Activated naive CD8-positive, alpha-beta T cell (primary cell): ENCODE results near the gene GRIK4.

Source experiments
- H3K27ac Mint-ChIP-seq: one replicate; pipeline ENCODE4 v1.8.0; 2021; ENCODE audit warnings: mixed read lengths
- H3K27me3 Mint-ChIP-seq: one replicate; pipeline ENCODE4 v1.8.0; 2021; ENCODE audit warnings: mixed read lengths
- H3K36me3 Mint-ChIP-seq: one replicate; pipeline ENCODE4 v1.8.0; 2021; ENCODE audit warnings: mixed read lengths
- H3K4me1 Mint-ChIP-seq: one replicate; pipeline ENCODE4 v1.8.0; 2021; ENCODE audit warnings: low read depth, mixed read lengths
- H3K4me3 Mint-ChIP-seq: one replicate; pipeline ENCODE4 v1.8.0; 2021; ENCODE audit warnings: mild to moderate bottlenecking, mixed read lengths
- H3K9me3 Mint-ChIP-seq: one replicate; pipeline ENCODE4 v1.8.0; 2021; ENCODE audit warnings: low read depth, mixed read lengths

GRIK4 gene

DNA sequence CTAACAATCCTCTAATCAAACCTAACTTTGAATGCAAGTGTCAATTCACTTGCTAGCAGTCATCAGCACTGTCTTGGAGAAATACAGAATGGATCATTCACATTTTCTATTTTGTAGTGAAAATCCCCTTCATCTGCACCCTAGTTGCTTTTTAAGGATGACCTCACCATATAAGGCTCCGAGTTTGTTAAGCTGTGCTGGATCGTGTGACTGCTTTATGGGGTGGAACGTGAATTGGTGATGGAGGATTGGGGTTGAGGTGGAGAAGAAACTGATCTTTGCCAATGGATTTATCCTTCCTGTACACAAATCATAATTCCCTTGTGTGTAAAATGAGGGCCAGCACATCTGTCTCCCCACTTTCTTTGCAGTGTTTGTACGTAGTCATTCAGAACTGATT, 426.7 kb downstream of the GRIK4 start:
- H3K36me3 Mint-ChIP-seq, result no peaks in the 10 kb centered on the region
- no peak overlapping the region for H3K4me3 Mint-ChIP-seq
- H3K27me3 Mint-ChIP-seq, result peaks cover 15% of the 10 kb centered on the region
- no peak overlapping the region for H3K27ac Mint-ChIP-seq
- no peaks in the 10 kb centered on the region for H3K9me3 Mint-ChIP-seq
- no peaks in the 10 kb centered on the region for H3K4me1 Mint-ChIP-seq

DNA sequence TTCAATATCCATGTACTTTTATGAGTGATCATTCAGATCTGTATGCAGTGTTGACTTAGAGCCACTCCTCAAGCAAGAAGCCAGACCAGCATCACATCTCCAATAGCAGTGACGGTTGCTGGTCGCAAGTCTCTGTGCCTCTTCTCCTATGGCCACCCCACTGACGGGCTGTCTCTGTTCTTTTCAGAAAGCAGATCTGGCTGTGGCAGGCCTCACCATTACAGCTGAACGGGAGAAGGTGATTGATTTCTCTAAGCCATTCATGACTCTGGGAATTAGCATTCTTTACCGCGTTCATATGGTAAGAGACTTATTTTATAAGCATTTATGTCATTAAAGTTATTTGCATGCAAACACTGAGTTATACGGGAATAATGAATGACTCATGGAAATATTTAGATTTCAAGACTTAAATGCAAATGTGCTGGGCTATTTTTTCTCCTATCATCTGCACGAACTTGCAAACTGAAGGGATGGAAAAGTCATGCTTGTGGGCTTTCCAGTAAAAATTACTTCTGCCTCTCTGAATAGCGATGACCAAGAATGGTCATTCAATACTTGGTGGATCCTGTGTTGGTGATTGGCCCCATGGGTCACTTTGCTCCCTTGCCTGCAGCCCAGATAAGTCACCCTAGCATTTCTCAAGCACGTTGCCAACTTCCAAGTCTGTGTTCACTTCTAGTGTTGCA, 428.8 kb downstream of the GRIK4 start:
- Mint-ChIP-seq H3K4me1 (no peaks in the 10 kb centered on the region), H3K4me3 (no peak overlapping the region), H3K36me3 (peaks cover 3% of the 10 kb centered on the region), H3K27me3 (peaks cover 12% of the 10 kb centered on the region), H3K9me3 (peaks cover 10% of the 10 kb centered on the region), H3K27ac (no peak overlapping the region)

DNA sequence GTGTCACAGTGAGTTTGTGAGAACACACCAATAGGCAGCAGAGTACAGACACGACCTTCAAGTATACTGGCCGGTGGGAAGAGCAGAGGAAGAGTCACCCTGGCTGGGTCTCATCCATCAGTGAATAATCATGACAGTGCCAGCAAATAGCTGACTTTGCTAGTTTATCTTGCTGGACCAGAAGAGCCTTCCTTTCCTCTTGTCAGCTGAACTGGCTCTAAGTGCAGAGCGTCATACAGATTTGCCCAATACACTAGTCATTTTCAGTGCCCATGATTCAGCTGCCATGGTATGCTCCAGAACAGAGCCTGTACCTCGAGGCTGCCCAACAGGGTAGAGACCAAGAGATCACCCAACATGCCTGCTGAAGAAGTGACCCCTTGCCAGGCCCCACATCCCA, 429.5 kb downstream of the GRIK4 start:
- no peaks in the 10 kb centered on the region for H3K4me1 Mint-ChIP-seq
- H3K27me3 Mint-ChIP-seq, result peaks cover 12% of the 10 kb centered on the region
- peaks cover 3% of the 10 kb centered on the region for H3K36me3 Mint-ChIP-seq
- peaks cover 11% of the 10 kb centered on the region for H3K9me3 Mint-ChIP-seq
- no peak overlapping the region for H3K4me3 Mint-ChIP-seq
- no peak overlapping the region for H3K27ac Mint-ChIP-seq

DNA sequence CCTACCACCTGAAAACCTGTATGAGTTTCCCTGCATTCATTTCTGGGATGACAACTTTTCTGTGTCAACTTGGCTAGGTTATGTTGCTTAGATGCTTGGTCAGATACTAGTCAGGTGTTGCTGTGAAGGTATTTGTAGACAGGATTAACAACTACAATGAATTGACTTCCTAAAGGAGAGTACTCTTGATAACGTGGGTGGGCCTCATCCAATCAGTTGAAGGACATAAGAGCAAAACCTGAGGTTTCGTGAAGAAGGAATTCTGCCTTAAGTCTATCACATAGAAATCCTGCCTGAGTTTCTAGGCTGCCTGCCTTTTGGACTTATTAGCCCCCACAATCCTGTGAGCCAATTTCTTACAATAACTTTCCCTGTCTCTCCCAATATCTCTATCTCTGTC, 431.2 kb downstream of the GRIK4 start:
- Mint-ChIP-seq H3K9me3 (peaks cover 11% of the 10 kb centered on the region), H3K4me3 (no peak overlapping the region), H3K27me3 (peaks cover 13% of the 10 kb centered on the region), H3K4me1 (no peaks in the 10 kb centered on the region), H3K27ac (no peak overlapping the region), H3K36me3 (peaks cover 3% of the 10 kb centered on the region)

DNA sequence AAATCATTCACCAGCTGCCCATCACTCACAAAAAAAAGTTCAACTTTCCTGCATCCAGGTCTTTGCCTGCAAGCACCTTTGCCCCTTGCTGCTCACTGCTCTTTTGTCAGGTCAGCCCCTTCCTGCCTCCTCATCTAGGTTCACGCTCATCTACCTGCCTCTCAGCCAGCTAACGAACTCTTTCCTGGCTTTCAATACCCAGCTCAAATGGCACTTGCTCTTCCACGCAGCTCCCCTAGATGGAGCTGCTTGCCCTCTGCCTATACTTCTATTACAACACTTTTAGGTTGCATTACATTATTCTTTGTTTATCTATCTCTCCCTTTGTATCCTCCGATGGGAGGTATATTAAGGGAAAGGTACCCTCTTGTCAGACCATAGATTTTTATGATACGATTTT, 433.5 kb downstream of the GRIK4 start:
- no peaks in the 10 kb centered on the region for H3K4me1 Mint-ChIP-seq
- H3K27ac Mint-ChIP-seq, result no peak overlapping the region
- H3K36me3 Mint-ChIP-seq, result peaks cover 3% of the 10 kb centered on the region
- no peak overlapping the region for H3K4me3 Mint-ChIP-seq
- H3K27me3 Mint-ChIP-seq, result peaks cover 17% of the 10 kb centered on the region
- H3K9me3 Mint-ChIP-seq, result peaks cover 11% of the 10 kb centered on the region

DNA sequence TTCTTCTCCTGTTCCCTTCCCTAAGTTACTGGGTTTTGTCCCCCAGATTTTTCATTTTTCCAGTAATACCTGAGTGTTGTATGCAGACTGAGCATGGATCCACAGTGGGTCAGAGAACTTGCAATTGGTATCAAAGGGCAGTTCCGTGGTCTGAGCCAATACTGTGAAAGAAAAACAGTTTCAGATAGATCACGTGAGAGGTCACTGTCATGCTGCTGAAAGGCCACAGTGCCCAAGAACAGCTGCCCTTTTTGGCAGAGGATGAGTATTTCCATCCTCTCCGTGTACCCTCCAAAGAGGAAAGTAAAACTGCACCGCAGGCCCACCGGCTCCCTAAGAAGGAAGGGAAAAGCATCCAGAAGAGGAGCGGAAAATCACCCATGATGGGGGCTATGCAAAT, 439.3 kb downstream of the GRIK4 start:
- Mint-ChIP-seq H3K27me3 (peaks cover 15% of the 10 kb centered on the region), H3K36me3 (no peaks in the 10 kb centered on the region), H3K4me3 (no peak overlapping the region), H3K27ac (no peak overlapping the region), H3K4me1 (peaks cover 6% of the 10 kb centered on the region), H3K9me3 (no peaks in the 10 kb centered on the region)

DNA sequence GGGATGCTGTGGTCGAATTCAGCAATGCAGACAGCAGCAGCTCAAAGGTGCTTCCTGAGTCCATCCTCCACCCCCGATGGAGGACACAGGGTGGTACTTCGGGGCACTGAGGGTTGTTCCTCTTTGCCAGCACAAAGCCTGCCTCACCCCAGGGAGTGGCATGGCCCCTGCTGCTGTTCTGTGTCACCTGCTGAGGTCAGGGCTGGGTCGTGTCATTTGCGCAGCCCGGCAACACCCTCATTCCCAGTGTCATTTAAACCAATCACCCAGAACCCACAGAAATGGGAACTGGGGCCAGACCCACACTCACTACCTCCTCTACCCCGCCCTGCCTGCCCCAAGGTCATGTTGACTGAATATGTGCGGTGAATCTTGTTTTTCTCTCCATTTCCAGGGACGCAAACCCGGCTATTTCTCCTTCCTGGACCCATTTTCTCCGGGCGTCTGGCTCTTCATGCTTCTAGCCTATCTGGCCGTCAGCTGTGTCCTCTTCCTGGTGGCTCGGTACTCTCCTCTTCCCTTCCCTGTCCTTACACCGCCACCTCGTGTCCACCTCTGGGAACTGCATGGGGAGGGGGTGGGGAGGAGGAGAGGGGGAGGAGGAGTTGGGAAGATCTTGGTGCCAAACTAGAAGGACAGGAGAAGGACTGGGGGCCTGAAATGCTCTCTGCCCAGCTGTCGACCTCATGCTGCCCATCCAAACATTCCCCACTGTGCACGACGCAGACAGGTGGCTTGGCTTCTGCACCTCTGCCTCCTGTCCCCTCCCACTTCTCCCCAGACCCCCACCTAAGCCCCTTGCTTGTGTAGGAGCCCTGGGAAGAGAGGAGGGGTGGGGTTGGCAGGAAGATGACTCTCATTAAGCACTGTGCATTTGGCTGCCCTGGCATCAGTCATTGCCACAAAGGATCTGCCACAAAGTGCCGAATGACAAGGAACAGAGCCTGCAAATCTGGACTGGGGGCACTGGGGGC, 441.2 kb downstream of the GRIK4 start:
- Mint-ChIP-seq H3K4me1 (peaks cover 18% of the 10 kb centered on the region), H3K36me3 (peaks cover 2% of the 10 kb centered on the region), H3K4me3 (peak overlapping the region; percentile 77), H3K27ac (peak overlapping the region; percentile 68), H3K9me3 (no peaks in the 10 kb centered on the region), H3K27me3 (peaks cover 13% of the 10 kb centered on the region)

DNA sequence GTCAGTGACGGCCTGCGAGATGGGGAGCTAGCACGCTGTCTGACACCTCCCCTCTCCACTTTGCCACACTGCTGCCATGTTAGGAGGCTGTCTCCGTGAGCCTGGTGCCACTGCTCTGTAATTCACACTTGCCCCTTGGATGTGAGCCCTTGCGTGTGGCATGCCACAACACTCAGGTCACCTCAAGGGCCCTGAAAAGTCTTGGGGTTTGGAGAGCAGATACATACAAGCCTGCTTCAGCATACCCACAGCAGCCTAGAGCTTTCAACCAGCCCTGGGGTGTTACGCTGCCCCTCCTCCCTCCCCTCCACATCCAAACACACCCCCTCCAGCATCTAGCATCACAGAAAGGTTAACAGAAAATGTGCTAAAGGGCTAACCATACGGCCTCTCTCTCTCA, 442.8 kb downstream of the GRIK4 start:
- H3K27me3 Mint-ChIP-seq, result peaks cover 5% of the 10 kb centered on the region
- no peaks in the 10 kb centered on the region for H3K9me3 Mint-ChIP-seq
- peaks cover 2% of the 10 kb centered on the region for H3K36me3 Mint-ChIP-seq
- peaks cover 19% of the 10 kb centered on the region for H3K4me1 Mint-ChIP-seq
- no peak overlapping the region for H3K4me3 Mint-ChIP-seq
- no peak overlapping the region for H3K27ac Mint-ChIP-seq

DNA sequence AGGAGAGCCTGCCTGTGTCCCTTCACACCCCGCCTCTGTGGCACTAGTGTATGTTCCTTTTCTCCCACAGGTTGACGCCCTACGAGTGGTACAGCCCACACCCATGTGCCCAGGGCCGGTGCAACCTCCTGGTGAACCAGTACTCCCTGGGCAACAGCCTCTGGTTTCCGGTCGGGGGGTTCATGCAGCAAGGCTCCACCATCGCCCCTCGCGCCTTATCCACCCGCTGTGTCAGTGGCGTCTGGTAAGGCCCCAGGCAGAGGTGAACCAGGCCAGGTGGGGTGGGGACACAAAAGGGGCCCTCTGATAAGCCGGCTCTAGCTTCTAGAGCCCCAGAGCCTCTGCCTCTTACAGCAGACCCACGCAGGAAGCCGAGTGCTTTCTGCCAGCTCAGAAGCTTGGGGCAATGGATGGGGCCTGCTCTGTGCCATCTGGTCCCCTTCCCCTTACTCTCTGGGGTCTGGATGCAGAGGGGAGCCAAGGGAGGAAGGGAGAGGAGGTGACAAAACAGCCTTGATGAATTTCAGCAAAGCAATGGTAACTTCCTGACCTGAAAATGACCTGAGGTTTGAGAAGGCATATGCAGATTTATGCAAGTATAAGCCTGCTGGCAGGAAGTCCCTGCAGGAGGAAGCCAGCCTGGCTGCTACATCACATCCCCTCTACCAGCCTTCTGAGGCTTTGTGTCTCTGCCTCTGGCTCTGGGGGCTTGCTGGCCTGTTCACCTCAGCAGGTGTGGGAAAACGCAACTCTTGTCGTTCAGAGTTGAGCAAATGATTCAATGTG, 445.4 kb downstream of the GRIK4 start:
- peaks cover 2% of the 10 kb centered on the region for H3K36me3 Mint-ChIP-seq
- no peaks in the 10 kb centered on the region for H3K9me3 Mint-ChIP-seq
- peak overlapping the region; percentile 96 for H3K27ac Mint-ChIP-seq
- H3K4me3 Mint-ChIP-seq, result peak overlapping the region; percentile 69
- H3K27me3 Mint-ChIP-seq, result no peaks in the 10 kb centered on the region
- peaks cover 19% of the 10 kb centered on the region for H3K4me1 Mint-ChIP-seq

DNA sequence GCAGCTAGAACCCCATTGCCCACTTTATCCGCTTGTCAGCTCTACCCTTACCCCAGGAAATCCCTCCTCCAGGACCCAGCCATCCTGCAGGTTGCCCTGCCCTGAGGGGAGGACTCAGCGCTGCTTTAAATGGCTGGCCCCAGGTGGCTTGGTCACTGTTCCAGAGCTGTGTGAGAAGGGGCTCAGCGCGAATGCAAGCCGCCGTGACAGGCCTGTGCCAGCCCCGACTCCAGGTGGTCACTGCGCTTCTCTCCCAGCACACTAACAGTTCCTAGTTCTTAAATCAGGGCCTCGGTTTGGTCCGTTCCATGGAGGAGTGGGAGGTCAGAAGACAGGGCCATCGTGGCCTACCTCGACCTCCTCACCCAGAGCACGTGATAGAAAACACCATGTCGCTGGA, 446.6 kb downstream of the GRIK4 start:
- H3K4me1 Mint-ChIP-seq, result peaks cover 15% of the 10 kb centered on the region
- H3K36me3 Mint-ChIP-seq, result peaks cover 2% of the 10 kb centered on the region
- H3K4me3 Mint-ChIP-seq, result no peak overlapping the region

DNA sequence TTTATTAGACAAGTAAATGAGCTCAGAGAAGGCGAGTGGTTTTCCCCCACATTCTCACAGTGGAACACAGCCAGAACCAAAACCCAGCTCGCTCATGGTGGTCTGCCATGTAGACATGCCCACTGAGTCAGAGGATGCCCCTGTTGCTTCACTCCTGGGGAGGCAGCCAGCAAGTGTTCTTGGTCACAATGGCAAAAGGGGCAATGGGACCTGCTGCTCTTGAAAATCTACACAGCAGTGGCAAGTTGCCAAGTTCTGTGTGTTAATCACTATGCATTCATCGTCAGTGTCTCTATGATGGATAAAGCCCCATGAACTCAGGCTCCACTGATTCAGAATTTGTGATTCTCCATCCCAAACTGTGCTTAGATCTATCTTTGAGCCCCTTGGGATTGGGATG, 447.6 kb downstream of the GRIK4 start:
- Mint-ChIP-seq H3K4me1 (peaks cover 15% of the 10 kb centered on the region), H3K36me3 (peaks cover 2% of the 10 kb centered on the region), H3K4me3 (no peak overlapping the region), H3K27me3 (no peaks in the 10 kb centered on the region), H3K9me3 (no peaks in the 10 kb centered on the region), H3K27ac (no peak overlapping the region)

More for the DNA sequence above, 446.6 kb downstream of the GRIK4 start:
- Mint-ChIP-seq H3K27ac (no peak overlapping the region), H3K27me3 (no peaks in the 10 kb centered on the region), H3K9me3 (no peaks in the 10 kb centered on the region)

DNA sequence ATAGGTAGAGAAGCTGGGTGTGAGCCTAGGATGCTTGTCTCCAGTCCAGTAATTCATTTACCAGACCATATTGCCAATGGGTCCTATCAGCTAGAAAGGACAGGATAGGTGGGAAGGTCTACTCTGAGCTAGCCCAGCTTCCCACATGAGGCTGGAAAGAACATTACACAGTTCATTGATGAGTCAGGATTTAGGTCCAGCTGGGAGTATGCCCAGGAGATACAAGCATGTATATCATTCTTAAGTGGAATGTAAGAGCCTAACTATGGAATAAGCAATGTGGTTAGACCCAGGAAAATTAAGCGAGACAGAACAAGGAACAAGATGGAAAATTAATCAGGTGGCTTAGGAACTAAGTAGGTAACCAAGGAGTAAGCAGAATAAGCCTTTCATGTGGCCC, 453.3 kb downstream of the GRIK4 start:
- peaks cover 3% of the 10 kb centered on the region for H3K27me3 Mint-ChIP-seq
- H3K4me3 Mint-ChIP-seq, result no peak overlapping the region
- H3K9me3 Mint-ChIP-seq, result no peaks in the 10 kb centered on the region
- H3K27ac Mint-ChIP-seq, result no peak overlapping the region
- H3K4me1 Mint-ChIP-seq, result no peaks in the 10 kb centered on the region
- no peaks in the 10 kb centered on the region for H3K36me3 Mint-ChIP-seq

DNA sequence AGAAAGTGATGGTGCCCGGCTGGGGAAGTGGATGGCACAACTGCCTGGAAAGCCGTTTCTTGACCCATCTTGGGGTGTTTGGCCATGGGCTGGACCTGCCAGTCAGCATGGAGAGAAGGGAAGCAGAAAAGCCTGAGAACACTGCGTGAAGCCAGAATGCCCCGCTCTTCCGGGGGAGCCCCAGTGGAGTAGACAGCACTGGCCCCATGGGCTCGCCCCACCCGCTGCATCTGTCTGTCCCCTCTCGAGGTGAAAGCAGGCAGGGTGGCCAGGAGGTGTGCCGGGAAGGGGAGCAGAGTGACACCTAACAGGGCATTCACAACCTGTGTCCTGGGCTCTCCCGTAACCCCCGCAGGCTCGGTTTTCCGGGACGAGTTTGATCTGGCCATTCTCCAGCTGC, 455.3 kb downstream of the GRIK4 start:
- no peak overlapping the region for H3K4me3 Mint-ChIP-seq
- H3K27me3 Mint-ChIP-seq, result peaks cover 3% of the 10 kb centered on the region
- H3K4me1 Mint-ChIP-seq, result no peaks in the 10 kb centered on the region
- no peaks in the 10 kb centered on the region for H3K9me3 Mint-ChIP-seq
- H3K27ac Mint-ChIP-seq, result no peak overlapping the region
- H3K36me3 Mint-ChIP-seq, result no peaks in the 10 kb centered on the region

DNA sequence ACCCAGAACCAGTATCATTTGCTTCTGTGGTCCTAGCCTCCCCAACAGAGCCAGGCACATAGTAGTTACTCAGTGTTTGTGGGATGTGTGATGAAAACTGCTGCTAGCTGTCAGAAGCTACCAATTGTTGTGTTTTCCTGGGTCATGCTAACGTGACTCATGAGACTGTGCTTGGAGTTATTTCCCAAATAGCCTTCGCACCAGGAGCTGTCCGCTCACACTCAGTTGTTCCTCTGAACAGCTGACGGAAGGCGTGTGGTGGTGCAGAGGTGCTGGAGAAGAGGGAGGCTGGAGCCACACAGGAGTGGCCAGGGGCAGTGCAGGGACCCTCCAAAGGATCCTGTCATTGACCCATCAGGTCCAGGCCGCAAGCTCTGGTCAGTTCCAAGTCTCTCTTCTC, 458.4 kb downstream of the GRIK4 start:
- Mint-ChIP-seq H3K36me3 (no peaks in the 10 kb centered on the region), H3K4me1 (no peaks in the 10 kb centered on the region), H3K4me3 (no peak overlapping the region), H3K27ac (no peak overlapping the region), H3K9me3 (no peaks in the 10 kb centered on the region), H3K27me3 (peaks cover 10% of the 10 kb centered on the region)

DNA sequence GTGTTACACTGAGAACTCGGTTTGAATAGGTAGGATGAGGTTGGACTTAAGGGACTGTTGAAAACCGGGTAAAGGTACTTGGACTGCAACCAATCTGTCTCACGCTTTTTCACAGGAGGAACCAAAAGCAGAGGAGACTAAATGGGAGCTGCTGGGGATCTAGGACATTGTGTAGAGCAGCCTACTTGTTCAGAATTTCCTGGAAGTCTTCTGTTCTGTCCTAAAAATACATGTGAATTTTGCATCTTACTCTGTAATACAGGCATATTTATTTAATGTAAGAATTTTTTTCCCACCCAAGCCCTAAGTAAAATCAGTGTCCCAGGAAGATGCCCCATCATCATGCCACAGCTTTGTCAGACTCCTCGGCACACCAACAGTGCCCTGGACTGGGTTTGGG, 460.3 kb downstream of the GRIK4 start:
- no peaks in the 10 kb centered on the region for H3K4me1 Mint-ChIP-seq
- H3K27me3 Mint-ChIP-seq, result peaks cover 10% of the 10 kb centered on the region
- H3K36me3 Mint-ChIP-seq, result no peaks in the 10 kb centered on the region
- H3K27ac Mint-ChIP-seq, result no peak overlapping the region
- H3K4me3 Mint-ChIP-seq, result no peak overlapping the region
- H3K9me3 Mint-ChIP-seq, result no peaks in the 10 kb centered on the region
